Gastroesophageal sphincter (tissue), 3 donors: ENCODE measurements around the gene GAPT.

Experiments
- CTCF ChIP-seq, 4 experiments: fragments of 200-600 bp in 2 of 4; fragments of 450-650 bp in 2 of 4; sonication (generic) in 1 of 4; IDR thresholded peaks; one replicate each; pipeline ENCODE4 v1.5.1; 2017 to 2019; ENCODE audit warnings: antibody characterized with exemption in 4 of 4, mild to moderate bottlenecking in 2 of 4, moderate library complexity in 2 of 4
- EP300 ChIP-seq: sonication (generic); formaldehyde crosslinking; IDR thresholded peaks from one replicate; pipeline ENCODE4 v1.6.1; 2017; ENCODE audit warnings: antibody characterized with exemption, mild to moderate bottlenecking
- POLR2A ChIP-seq, 2 donors: fragments of 450-650 bp; IDR thresholded peaks; one replicate each; pipeline ENCODE4 v1.6.1; 2017; ENCODE audit warnings: antibody characterized with exemption in 2 of 2, mild to moderate bottlenecking in 2 of 2, moderate library complexity in 1 of 2
- POLR2AphosphoS5 ChIP-seq: sonication (generic); formaldehyde crosslinking; IDR thresholded peaks from one replicate; pipeline ENCODE4 v1.6.1; 2017; ENCODE audit warnings: antibody characterized with exemption

GRCh38 chr5:58458141-58458742 lies 33.0 kb upstream of the GAPT start:
- no peak for TF ChIP-seq POLR2A (IDR thresholded peaks at IDR 0.05)
- TF ChIP-seq CTCF (IDR thresholded peaks at IDR 0.05) = no peak
- no peak for TF ChIP-seq EP300
- TF ChIP-seq POLR2AphosphoS5 = no peak
